HCT116 (cell line): ENCODE results near the gene STX16. TPM values are rescaled to one million over a fixed set of nuclear protein-coding genes. Genes with fewer than 3 reads are reported as not detected.

Experiments
- ATAC-seq: fragments of 200-7000 bp; cut with Tn5 transposase; 2 replicates; pipeline ENCODE4 v1.9.1; 2020; ENCODE audit warnings: mild to moderate bottlenecking, moderate library complexity
- BruUV-seq: library from RNA; stranded (reverse); fragments of 400-500 nt; replicated peaks from 2 replicates; lab custom pipeline; 2021; lab: Mats Ljungman, UMichigan
- CTCF ChIA-PET: fragments of 300-600 bp; sonication (Branson Sonifier 250); formaldehyde crosslinking; loops from one replicate; lab custom pipeline; 2021; ENCODE audit warnings: antibody characterized with exemption; lab: Charles Lee
- POLR2A ChIA-PET: fragments of 300-600, 350-600 bp; sonication (Branson Sonifier 250); formaldehyde crosslinking; loops from one replicate; lab custom pipeline; 2021; ENCODE audit warnings: antibody characterized with exemption; lab: Charles Lee
- RAD21 ChIA-PET, 2 experiments: fragments of 300-600 bp; sonication (Branson Sonifier 250); formaldehyde crosslinking; loops; one replicate each; lab custom pipeline; 2023; ENCODE audit warnings: low total read pairs in 2 of 2; ENCODE audit not compliant: uncharacterized antibody in 2 of 2, unreplicated experiment in 2 of 2, low non-redundant PET in 1 of 2; lab: Charles Lee
- DNase-seq: peaks from one replicate; pipeline ENCODE4 v3.0.0-alpha.2; 2010; ENCODE audit warnings: low read depth, low spot score
- H2AFZ ChIP-seq: fragments of 200-600 bp; shearing (Covaris generic), sonication (generic); 2 replicates; pipeline ENCODE4 v1.6.1; 2017; ENCODE audit warnings: low read depth, mixed run types, mixed read lengths, antibody characterized with exemption, low read length; ENCODE audit not compliant: poor library complexity, severe bottlenecking
- H3K27ac ChIP-seq: 2 replicates; pipeline ENCODE4 v1.5.1; 2012; ENCODE audit warnings: low read depth, low read length
- H3K27me3 ChIP-seq: fragments of 200-600 bp; sonication (generic); 2 replicates; pipeline ENCODE4 v1.6.1; 2016; ENCODE audit warnings: mixed run types, low read length, mixed read lengths; ENCODE audit not compliant: insufficient read depth
- H3K36me3 ChIP-seq, 2 experiments: fragments of 200-500 bp in 1 of 2; fragments of 200-600 bp in 1 of 2; sonication (Bioruptor generic) in 1 of 2; sonication (generic) in 1 of 2; 2 replicates each; pipeline versions ENCODE4 v1.5.1 to v1.6.1; 2014 to 2016; ENCODE audit warnings: low read length in 2 of 2, inconsistent platforms in 1 of 2, mixed read lengths in 1 of 2, mixed run types in 1 of 2; ENCODE audit not compliant: insufficient read depth in 2 of 2, control insufficient read depth in 1 of 2
- H3K4me1 ChIP-seq, 2 experiments: fragments of 200-600 bp in 1 of 2; sonication (generic) in 1 of 2; 2 replicates each; pipeline versions ENCODE4 v1.5.1 to v1.6.1; 2012 to 2017; ENCODE audit warnings: low read length in 2 of 2, inconsistent platforms in 1 of 2, mild to moderate bottlenecking in 1 of 2, mixed read lengths in 1 of 2, mixed run types in 1 of 2, moderate library complexity in 1 of 2; ENCODE audit not compliant: insufficient read depth in 2 of 2, control insufficient read depth in 1 of 2
- H3K4me2 ChIP-seq: fragments of 200-600 bp; sonication (generic); 2 replicates; pipeline ENCODE4 v1.6.1; 2017; ENCODE audit warnings: mixed run types, low read length, mixed read lengths
- H3K4me3 ChIP-seq, 2 experiments: fragments of 200-600 bp in 1 of 2; sonication (generic) in 1 of 2; replicated peaks in 1 of 2; 2 replicates each; pipeline ENCODE4 v1.5.1; 2011 to 2016; ENCODE audit warnings: low read length in 2 of 2, control low read depth in 1 of 2, low read depth in 1 of 2, mild to moderate bottlenecking in 1 of 2, mixed read lengths in 1 of 2, mixed run types in 1 of 2
- H3K79me2 ChIP-seq: fragments of 200-600 bp; sonication (generic); 2 replicates; pipeline ENCODE4 v1.6.1; 2017; ENCODE audit warnings: mild to moderate bottlenecking, mixed run types, low read length, moderate library complexity, mixed read lengths; ENCODE audit not compliant: insufficient read depth
- H3K9ac ChIP-seq: fragments of 200-600 bp; sonication (generic); 2 replicates; pipeline ENCODE4 v1.6.1; 2016; ENCODE audit warnings: low read length, mixed read lengths
- H3K9me2 ChIP-seq: fragments of 200-600 bp; sonication (generic), shearing (Covaris generic); 2 replicates; pipeline ENCODE4 v1.6.1; 2017; ENCODE audit warnings: mixed run types, mild to moderate bottlenecking, moderate library complexity; ENCODE audit not compliant: insufficient read depth
- H3K9me3 ChIP-seq, 2 experiments: fragments of 200-500 bp in 1 of 2; fragments of 200-600 bp in 1 of 2; sonication (Bioruptor generic) in 1 of 2; sonication (generic) in 1 of 2; 2 replicates each; pipeline ENCODE4 v1.6.1; 2014 to 2017; ENCODE audit warnings: low read length in 2 of 2, mixed read lengths in 2 of 2, inconsistent platforms in 1 of 2, low read depth in 1 of 2, mild to moderate bottlenecking in 1 of 2, mixed run types in 1 of 2, moderate library complexity in 1 of 2; ENCODE audit not compliant: control insufficient read depth in 1 of 2, insufficient read depth in 1 of 2
- H4K20me1 ChIP-seq: fragments of 200-600 bp; sonication (generic), shearing (Covaris generic); 2 replicates; pipeline ENCODE4 v1.6.1; 2017; ENCODE audit warnings: mixed run types, mild to moderate bottlenecking, moderate library complexity; ENCODE audit not compliant: insufficient read depth
- CBX3 ChIP-seq: IDR thresholded peaks from 2 replicates; pipeline ENCODE4 v1.6.1; 2012; ENCODE audit warnings: low read depth
- ELF1 ChIP-seq: IDR thresholded peaks from 2 replicates; pipeline ENCODE4 v1.6.1; 2012; ENCODE audit warnings: low read depth, borderline replicate concordance
- EZH2phosphoT487 ChIP-seq: fragments of 200-600 bp; IDR thresholded peaks from 2 replicates; pipeline ENCODE4 v1.6.1; 2018; ENCODE audit warnings: antibody characterized with exemption, borderline replicate concordance
- FOSL1 ChIP-seq: IDR thresholded peaks from 2 replicates; pipeline ENCODE4 v1.6.1; 2012; ENCODE audit warnings: low read depth
- JUND ChIP-seq: IDR thresholded peaks from 2 replicates; pipeline ENCODE4 v1.6.1; 2012
- POLR2AphosphoS5 ChIP-seq: IDR thresholded peaks from 2 replicates; pipeline ENCODE4 v1.6.1; 2011; ENCODE audit warnings: mild to moderate bottlenecking, low read depth, low read length, moderate library complexity
- RAD21 ChIP-seq: IDR thresholded peaks from 2 replicates; pipeline ENCODE4 v1.6.1; 2012; ENCODE audit warnings: low read depth, mild to moderate bottlenecking
- SIN3A ChIP-seq: IDR thresholded peaks from 2 replicates; pipeline ENCODE4 v1.6.1; 2012; ENCODE audit warnings: low read depth
- SP1 ChIP-seq: IDR thresholded peaks from 2 replicates; pipeline ENCODE4 v1.6.1; 2012; ENCODE audit warnings: low read depth
- SRF ChIP-seq: IDR thresholded peaks from 2 replicates; pipeline ENCODE4 v1.6.1; 2012; ENCODE audit warnings: low read depth
- TCF7L2 ChIP-seq: IDR thresholded peaks from 2 replicates; pipeline ENCODE4 v1.7.0; 2011; ENCODE audit warnings: borderline replicate concordance, inconsistent platforms; ENCODE audit not compliant: insufficient read depth, insufficient read length; ENCODE audit errors: extremely low read depth
- ZNF274 ChIP-seq: fragments of 200-500 bp; sonication (Bioruptor generic); IDR thresholded peaks from 2 replicates; pipeline ENCODE4 v1.6.1; 2014; ENCODE audit warnings: mild to moderate bottlenecking, low read depth, low read length, inconsistent platforms
- intact Hi-C: fragments of 100-400 bp; cut with micrococcal nuclease; formaldehyde crosslinking; loops from 2 replicates; pipeline ENCODE4 v1.10.0; 2022
- total RNA-seq: library from RNA; stranded (reverse); gene quantifications from one replicate; pipeline ENCODE4 v1.2.1, GENCODE V29; 2021; ENCODE audit not compliant: unreplicated experiment
- TF ChIP-seq, protein P1 (sequence below): IDR thresholded peaks from 2 replicates; pipeline ENCODE4 v1.6.1; 2012; ENCODE audit warnings: low read depth
- TF ChIP-seq, protein P2 (sequence below), 3 experiments: fragments of 200-600 bp in 1 of 3; sonication (generic) in 1 of 3; IDR thresholded peaks in 2 of 3; conservative IDR thresholded peaks in 1 of 3; 2 replicates each; pipeline ENCODE4 v1.5.1; 2012 to 2017; ENCODE audit warnings: low read depth in 2 of 3, low read length in 2 of 3, antibody characterized with exemption in 1 of 3, borderline replicate concordance in 1 of 3, control low read depth in 1 of 3, mild to moderate bottlenecking in 1 of 3, mixed read lengths in 1 of 3, mixed run types in 1 of 3, moderate library complexity in 1 of 3; ENCODE audit not compliant: insufficient read depth in 1 of 3

STX16 gene
- total RNA-seq, 1 experiment from 2014 or later: 55.1 TPM

DNA sequence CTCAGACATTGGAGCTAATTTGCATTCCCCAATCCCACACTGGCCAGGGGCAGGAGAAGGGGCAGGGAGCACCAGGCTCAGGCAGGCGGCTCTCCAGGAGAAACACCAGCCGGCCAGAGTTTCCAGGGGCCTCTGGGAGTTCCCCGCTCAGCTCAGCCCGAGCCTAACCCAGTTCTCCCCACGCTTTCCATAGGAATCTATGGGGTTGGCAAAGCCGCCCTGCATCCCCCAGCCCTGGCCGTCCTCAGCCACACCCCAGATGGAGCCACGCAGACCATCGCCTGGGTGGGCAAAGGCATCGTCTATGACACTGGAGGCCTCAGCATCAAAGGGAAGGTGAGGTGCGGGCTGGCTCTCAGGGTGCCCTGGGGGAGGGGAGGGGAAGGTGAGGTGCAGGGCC lies 49.7 kb downstream of the STX16 start:
- no peak overlapping the region for H3K27ac ChIP-seq
- H3K79me2 ChIP-seq: no peaks in the 10 kb centered on the region
- no peaks in the 10 kb centered on the region for H3K27me3 ChIP-seq
- CTCF ChIA-PET: no interaction called here
- POLR2A ChIA-PET: no interaction called here
- H3K4me1 ChIP-seq: no peaks in the 10 kb centered on the region
- no peaks in the 10 kb centered on the region for H3K9me2 ChIP-seq
- no peak overlapping the region for H2AFZ ChIP-seq
- no peak overlapping the region for H3K9ac ChIP-seq
- intact Hi-C loops: no loop called here
- ATAC-seq: no peak
- DNase-seq: no peak
- no peak for TF ChIP-seq TCF7L2
- H3K9me3 ChIP-seq: no peaks in the 10 kb centered on the region
- RAD21 ChIA-PET: no interaction called here
- H3K4me3 ChIP-seq: no peak overlapping the region
- H3K4me2 ChIP-seq: no peak overlapping the region
- no peaks in the 10 kb centered on the region for H4K20me1 ChIP-seq
- no TSS peak for BruUV-seq
- peaks cover 0 to 2% of the 10 kb centered on the region in 2 experiments; a peak in 1 of 4 replicates for H3K36me3 ChIP-seq

GRCh38 chr20:58701431-58702160 lies 50.5 kb downstream of the STX16 start:
- intact Hi-C loops: no loop called here
- Histone ChIP-seq H3K4me2 (no peak overlapping the region), H3K79me2 (no peaks in the 10 kb centered on the region), H3K27me3 (no peaks in the 10 kb centered on the region), H3K9ac (no peak overlapping the region), H3K4me1 (no peaks in the 10 kb centered on the region), H3K4me3 (no peak overlapping the region), H4K20me1 (no peaks in the 10 kb centered on the region), H2AFZ (no peak overlapping the region), H3K9me3 (no peaks in the 10 kb centered on the region), H3K27ac (no peak overlapping the region), H3K9me2 (no peaks in the 10 kb centered on the region), H3K36me3 (peaks cover 0 to 2% of the 10 kb centered on the region in 2 experiments; a peak in 1 of 4 replicates)
- ChIA-PET CTCF (no interaction called here), POLR2A (no interaction called here), RAD21 (interaction anchor here in 1 of 2 experiments (0.6 kb wide), 1 partner anchor 291 kb away, joined by 4 read pairs; no protein-coding TSS in a partner anchor)
- no peak for DNase-seq
- no peak for ATAC-seq
- BruUV-seq: no TSS peak
- no peak for TF ChIP-seq ELF1
- no peak for TF ChIP-seq POLR2AphosphoS5
- no peak for TF ChIP-seq SIN3A
- no peak for TF ChIP-seq ZNF274
- no peak for TF ChIP-seq TCF7L2
- TF ChIP-seq RAD21: no peak
- TF ChIP-seq SP1: no peak
- TF ChIP-seq FOSL1: no peak
- TF ChIP-seq, protein P1, sequence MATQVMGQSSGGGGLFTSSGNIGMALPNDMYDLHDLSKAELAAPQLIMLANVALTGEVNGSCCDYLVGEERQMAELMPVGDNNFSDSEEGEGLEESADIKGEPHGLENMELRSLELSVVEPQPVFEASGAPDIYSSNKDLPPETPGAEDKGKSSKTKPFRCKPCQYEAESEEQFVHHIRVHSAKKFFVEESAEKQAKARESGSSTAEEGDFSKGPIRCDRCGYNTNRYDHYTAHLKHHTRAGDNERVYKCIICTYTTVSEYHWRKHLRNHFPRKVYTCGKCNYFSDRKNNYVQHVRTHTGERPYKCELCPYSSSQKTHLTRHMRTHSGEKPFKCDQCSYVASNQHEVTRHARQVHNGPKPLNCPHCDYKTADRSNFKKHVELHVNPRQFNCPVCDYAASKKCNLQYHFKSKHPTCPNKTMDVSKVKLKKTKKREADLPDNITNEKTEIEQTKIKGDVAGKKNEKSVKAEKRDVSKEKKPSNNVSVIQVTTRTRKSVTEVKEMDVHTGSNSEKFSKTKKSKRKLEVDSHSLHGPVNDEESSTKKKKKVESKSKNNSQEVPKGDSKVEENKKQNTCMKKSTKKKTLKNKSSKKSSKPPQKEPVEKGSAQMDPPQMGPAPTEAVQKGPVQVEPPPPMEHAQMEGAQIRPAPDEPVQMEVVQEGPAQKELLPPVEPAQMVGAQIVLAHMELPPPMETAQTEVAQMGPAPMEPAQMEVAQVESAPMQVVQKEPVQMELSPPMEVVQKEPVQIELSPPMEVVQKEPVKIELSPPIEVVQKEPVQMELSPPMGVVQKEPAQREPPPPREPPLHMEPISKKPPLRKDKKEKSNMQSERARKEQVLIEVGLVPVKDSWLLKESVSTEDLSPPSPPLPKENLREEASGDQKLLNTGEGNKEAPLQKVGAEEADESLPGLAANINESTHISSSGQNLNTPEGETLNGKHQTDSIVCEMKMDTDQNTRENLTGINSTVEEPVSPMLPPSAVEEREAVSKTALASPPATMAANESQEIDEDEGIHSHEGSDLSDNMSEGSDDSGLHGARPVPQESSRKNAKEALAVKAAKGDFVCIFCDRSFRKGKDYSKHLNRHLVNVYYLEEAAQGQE: no peak
- TF ChIP-seq CBX3: no peak
- TF ChIP-seq EZH2phosphoT487: no peak
- TF ChIP-seq SRF: no peak
- TF ChIP-seq JUND: no peak
- TF ChIP-seq, protein P2, sequence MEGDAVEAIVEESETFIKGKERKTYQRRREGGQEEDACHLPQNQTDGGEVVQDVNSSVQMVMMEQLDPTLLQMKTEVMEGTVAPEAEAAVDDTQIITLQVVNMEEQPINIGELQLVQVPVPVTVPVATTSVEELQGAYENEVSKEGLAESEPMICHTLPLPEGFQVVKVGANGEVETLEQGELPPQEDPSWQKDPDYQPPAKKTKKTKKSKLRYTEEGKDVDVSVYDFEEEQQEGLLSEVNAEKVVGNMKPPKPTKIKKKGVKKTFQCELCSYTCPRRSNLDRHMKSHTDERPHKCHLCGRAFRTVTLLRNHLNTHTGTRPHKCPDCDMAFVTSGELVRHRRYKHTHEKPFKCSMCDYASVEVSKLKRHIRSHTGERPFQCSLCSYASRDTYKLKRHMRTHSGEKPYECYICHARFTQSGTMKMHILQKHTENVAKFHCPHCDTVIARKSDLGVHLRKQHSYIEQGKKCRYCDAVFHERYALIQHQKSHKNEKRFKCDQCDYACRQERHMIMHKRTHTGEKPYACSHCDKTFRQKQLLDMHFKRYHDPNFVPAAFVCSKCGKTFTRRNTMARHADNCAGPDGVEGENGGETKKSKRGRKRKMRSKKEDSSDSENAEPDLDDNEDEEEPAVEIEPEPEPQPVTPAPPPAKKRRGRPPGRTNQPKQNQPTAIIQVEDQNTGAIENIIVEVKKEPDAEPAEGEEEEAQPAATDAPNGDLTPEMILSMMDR (IDR thresholded peaks at IDR 0.05 in 2 of 3, conservative IDR thresholded peaks at IDR 0.05 in 1 of 3; ENCODE audit: borderline replicate concordance in 1 of 3, insufficient read depth in 1 of 3, low read depth in 2 of 3, low read length in 2 of 3): no peak
